Femur (tissue), 1 donor: ENCODE results near the gene MGLL.

Experiments used
- DNase-seq: peaks from one replicate; pipeline ENCODE4 v3.0.0-alpha.2; 2017

Gene MGLL

GRCh38 chr3:127738192-127738840, 84.0 kb downstream of the MGLL start:
- no peak for DNase-seq

- no peak for DNase-seq
These were observed 85.3 kb downstream of the MGLL start for GRCh38 chr3:127736801-127737539.

DNA sequence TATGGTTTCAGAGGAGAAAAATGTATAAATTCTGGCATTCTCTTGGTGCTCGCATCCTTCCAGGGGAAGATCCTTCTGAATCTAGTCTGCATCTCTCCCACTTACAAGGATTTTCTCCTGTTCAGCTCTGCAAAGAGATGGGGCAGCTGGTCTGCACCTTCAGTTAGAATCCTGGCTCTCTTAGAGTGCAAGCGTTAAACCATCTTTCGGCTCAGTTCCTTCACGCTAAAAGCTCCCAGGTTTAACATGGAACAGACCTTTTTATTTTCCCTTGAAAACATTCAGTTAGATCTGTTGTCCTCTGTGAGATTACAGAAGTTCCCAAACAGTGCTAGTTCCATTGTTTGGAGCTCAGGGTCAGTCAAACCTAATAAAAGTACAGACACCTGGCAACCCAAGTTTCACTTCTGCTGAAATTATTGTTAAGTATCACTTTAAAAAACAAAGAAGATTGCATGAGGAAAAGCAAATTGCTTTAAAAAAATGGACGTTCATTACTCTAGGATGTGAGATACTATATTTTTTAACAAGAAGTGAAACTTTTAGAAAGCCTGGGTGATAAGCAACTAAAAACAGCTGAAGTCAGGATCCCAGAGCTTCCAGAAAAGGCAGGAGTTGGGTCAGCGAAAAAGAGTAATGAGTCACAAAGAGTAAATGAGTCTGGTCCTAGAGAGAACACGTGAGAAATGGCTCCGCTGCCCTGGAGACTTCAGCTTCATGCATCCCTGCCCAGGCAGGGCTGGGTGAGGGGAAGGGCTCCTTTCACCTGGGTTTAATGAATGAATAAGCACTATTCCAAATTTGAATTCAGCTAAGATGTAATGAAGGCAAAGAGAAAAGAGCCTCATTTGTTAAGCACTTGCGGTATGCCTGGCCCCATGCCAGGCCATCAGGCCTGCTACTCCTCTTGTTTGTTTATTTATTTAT, 86.3 kb downstream of the MGLL start:
- no peak for DNase-seq

GRCh38 chr3:127734754-127735473, 87.4 kb downstream of the MGLL start:
- DNase-seq: peak; percentile 87

GRCh38 chr3:127734181-127734720, 88.1 kb downstream of the MGLL start:
- DNase-seq: no peak

- no peak for DNase-seq
These were observed 88.5 kb downstream of the MGLL start for GRCh38 chr3:127733781-127734180.

DNA sequence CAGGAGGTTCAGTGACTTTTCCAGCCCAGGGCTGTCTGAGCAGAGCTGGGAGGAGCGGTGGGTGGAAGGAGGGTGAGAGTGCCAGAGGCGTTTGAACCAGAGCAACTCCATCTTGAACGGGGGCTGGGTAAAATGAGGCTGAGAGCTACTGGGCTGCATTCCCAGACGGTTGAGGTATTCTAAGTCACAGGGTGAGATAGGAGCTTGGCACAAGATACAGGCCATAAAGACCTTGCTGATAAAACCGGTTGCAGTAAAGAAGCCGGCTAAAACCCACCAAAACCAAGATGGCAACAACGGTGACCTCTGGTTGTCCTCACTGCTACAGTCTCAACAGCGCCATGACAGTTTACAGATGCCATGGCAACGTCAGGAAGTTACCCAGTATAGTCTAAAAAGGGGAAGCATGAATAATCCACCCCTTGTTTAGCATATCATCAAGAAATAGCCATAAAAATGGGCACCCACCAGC, 89.4 kb downstream of the MGLL start:
- DNase-seq: no peak

DNA sequence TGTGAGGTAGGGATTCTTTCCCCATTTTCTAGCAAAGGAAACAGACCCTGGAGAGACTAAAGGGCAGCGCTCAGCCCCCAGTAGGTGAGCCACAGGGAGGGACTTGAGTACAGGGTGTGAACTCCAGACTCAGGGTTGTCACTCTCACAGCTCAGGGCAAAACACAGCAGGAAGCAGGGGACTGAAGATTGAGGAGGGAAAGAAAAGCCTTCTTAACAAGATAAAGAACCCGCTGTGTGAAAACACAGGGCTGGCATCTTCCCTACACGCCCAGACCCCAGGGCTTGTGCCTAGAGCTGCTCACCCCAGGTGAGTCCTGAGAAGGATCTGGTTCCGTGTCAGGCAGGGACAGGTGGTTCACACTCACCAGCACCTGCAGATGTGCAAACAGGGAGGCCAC, 90.0 kb downstream of the MGLL start:
- no peak for DNase-seq

DNA sequence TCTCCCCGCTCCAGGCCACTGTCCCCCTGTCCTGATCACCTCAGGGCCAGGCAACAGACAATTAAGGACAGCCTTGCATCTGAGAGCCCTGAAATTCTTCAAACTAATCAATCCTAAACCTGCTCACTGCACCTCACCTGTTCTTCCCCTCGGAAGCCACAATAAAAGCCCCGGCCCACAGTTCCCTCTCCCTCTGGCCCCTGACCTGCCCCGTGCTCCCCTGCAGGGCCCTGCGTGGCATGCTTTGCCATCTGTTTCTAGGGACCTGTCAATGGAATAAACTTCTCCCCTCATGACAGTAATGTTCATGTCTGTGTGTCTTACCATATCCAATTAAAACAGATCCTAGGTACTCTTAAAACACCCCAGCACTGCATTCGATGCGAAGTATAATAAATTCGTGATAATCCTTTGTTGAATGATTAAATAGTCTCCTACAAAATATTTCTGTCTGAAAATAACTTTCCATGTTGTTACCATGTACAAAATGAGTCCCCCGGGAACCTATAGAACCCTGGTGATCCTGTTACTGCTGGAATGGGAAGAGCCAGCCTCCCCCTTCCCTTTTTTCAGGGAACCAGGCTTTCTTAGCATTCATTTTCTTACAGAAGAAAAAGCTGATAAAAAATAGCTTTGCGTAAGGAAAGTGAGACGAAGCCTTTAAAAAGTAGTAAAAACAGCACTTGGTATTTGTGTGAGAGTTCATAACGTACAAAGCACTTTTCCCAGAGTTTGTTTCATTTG, 90.6 kb downstream of the MGLL start:
- no peak for DNase-seq

DNA sequence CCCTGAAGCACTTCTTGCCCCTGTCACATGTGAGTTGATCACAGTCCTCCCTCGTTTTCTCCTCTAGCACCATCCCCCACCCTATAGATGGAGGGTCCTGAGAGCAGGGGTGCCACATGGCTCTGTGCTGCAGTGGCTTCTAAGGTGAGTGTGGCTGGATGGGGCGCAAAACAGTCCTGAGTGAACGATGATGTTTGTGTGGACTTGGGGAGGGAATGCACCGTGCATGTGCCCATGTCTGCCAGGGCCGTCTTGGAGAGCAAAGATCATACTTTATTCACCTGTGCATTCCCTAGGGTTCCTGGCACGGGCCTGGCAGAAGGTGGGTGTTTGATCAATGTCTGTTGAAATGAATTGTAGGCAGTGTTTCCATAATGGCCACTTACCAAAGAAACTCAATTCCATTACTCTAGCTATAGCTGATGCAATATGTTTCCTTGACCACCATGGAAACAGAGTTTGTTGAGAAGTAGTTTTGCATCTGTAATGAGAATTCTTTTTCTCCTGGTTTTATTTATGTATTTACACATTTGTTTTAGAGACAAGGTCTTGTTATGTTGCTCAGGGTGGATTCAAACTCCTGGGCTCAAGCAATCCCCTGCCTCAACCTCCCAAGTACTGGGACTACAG, 91.5 kb downstream of the MGLL start:
- no peak for DNase-seq

- DNase-seq: no peak
These were observed 92.1 kb downstream of the MGLL start for GRCh38 chr3:127730171-127730570.

DNA sequence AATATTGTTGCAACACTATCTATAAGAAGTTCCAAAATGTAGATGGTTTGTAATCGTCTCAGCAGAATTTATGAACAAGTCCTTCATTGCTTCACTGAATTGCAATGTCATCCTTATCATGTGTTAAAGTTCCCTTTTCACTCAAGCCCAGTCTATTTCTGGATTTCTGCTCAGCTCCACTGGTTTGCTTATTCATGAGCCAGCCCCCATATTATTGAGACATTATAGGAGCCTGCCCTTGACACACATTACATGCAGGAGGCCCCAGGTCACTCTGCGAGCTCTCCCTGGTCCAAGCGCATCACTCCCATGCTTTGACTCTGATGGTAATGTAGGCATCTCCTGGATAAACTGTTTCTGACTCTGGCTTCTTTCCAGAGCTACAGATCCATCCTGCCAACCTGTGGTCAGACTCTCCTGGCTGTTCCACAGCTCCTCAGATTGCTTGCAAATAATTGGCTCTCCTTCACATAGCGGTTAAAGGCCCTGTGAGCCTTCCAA, 92.7 kb downstream of the MGLL start:
- DNase-seq: no peak

- peak; percentile 4 for DNase-seq
These were observed 93.8 kb downstream of the MGLL start for GRCh38 chr3:127728417-127729015.

- no peak for DNase-seq
These were observed 95.4 kb downstream of the MGLL start for GRCh38 chr3:127726894-127727293.

- DNase-seq: no peak
These were observed 99.2 kb downstream of the MGLL start for GRCh38 chr3:127723011-127723567.

- no peak for DNase-seq
These were observed 100.1 kb downstream of the MGLL start for GRCh38 chr3:127722091-127722784.

DNA sequence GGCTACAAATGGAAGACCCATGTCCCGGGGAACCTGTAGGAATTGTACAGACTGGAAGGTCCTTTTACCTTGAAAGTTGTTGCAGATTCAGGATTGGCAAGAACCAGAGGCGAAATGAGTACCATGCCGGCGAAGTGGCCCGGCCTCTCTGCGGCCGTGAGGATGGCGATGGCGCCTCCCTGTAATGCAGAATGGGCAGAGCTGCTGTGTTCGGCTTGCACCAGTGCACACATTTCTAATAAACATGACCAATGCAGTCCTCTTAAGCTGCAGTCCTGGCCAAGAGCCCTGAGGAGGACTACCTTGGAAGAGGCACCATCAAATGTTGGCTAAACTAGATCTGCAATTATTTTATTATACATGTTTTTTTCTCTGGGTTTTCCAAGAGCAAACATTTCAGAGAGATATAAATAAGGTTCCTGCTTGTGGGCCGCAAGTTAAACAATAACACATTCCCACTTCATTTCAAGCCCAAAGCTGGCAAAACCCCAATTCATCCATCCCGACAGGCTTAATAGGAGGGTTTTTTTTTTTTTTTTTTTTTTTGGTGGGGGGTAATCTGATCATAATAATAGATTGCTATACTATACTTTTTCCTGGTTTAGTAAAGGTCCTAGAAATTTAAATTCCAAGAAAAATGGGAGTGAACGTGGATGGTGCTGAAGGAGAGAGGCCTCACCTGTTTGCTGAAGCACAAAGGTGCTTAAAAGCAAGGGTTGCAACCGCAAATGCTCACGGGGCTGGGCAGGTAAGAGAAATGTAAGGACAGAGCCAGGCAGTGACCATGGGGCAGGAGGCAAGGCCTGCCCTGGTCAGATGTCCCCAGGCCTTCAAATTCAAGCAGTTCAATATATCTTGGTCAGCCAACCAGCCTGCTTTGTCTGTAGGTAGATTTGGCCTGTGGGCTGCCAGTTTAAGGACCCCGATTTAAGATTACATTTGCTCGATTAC, 101.1 kb downstream of the MGLL start:
- no peak for DNase-seq

- DNase-seq: no peak
These were observed 102.0 kb downstream of the MGLL start for GRCh38 chr3:127720161-127720823.
